ENCODE measurements around the gene PDGFRA. TPM values are rescaled to one million over a fixed set of nuclear protein-coding genes. Genes with fewer than 3 reads are reported as not detected.

Gene PDGFRA
- total and polyA plus RNA-seq, 8 donors, result 8.2 to 371 (median 52.4) TPM

GRCh38 chr4:54254116-54254914, 25.2 kb downstream of the PDGFRA start:
- Histone ChIP-seq H3K36me3 (no peaks in the 10 kb centered on the region), H3K4me1 (no peaks in the 10 kb centered on the region), H3K27ac (no peak overlapping the region), H3K9me3 (peaks cover 0 to 13% (median 2%) of the 10 kb centered on the region in 4 donors), H3K4me3 (no peak overlapping the region), H3K27me3 (no peaks in the 10 kb centered on the region)
- DNase-seq, result no peak
- intact Hi-C loops (cut with DNase I; ENCODE audit: low total_unique reads), result no loop called here
- 39 to 70% (median 57%) methylated on average over 5 to 7 of the region's 7 CpGs for WGBS, 5 donors
- TF ChIP-seq EP300 (IDR thresholded peaks at IDR 0.05), result no peak
- TF ChIP-seq POLR2AphosphoS5 (IDR thresholded peaks at IDR 0.05), result no peak
- TF ChIP-seq POLR2A (IDR thresholded peaks at IDR 0.05), result no peak
- no peak for TF ChIP-seq CTCF (IDR thresholded peaks at IDR 0.05)

GRCh38 chr4:54254915-54255246, 25.8 kb downstream of the PDGFRA start:
- Histone ChIP-seq H3K27ac (no peak overlapping the region), H3K4me1 (no peaks in the 10 kb centered on the region), H3K27me3 (no peaks in the 10 kb centered on the region), H3K36me3 (no peaks in the 10 kb centered on the region), H3K9me3 (peaks cover 0 to 13% (median 1%) of the 10 kb centered on the region in 4 donors), H3K4me3 (no peak overlapping the region)
- intact Hi-C loops (cut with DNase I; ENCODE audit: low total_unique reads), result no loop called here
- TF ChIP-seq POLR2AphosphoS5 (IDR thresholded peaks at IDR 0.05), result no peak
- no peak for TF ChIP-seq CTCF (IDR thresholded peaks at IDR 0.05)
- TF ChIP-seq POLR2A (IDR thresholded peaks at IDR 0.05), result no peak
- TF ChIP-seq EP300 (IDR thresholded peaks at IDR 0.05), result no peak
- WGBS, 5 donors, result 77 to 90% (median 87%) methylated on average over 4 of the region's 4 CpGs
- DNase-seq, result no peak

GRCh38 chr4:54255881-54256280, 26.8 kb downstream of the PDGFRA start:
- 88 to 93% (median 90%) methylated on average over 2 of the region's 2 CpGs for WGBS, 5 donors
- H3K36me3 ChIP-seq, result no peaks in the 10 kb centered on the region
- H3K9me3 ChIP-seq, result peaks cover 0 to 8% (median 1%) of the 10 kb centered on the region in 4 donors
- H3K27ac ChIP-seq, result peak overlapping the region in 1 of 5 donors; percentile 26
- no peaks in the 10 kb centered on the region for H3K27me3 ChIP-seq
- H3K4me3 ChIP-seq, result no peak overlapping the region
- no peak for DNase-seq
- no peak for TF ChIP-seq POLR2AphosphoS5 (IDR thresholded peaks at IDR 0.05)
- no peak for TF ChIP-seq EP300 (IDR thresholded peaks at IDR 0.05)
- TF ChIP-seq CTCF (IDR thresholded peaks at IDR 0.05), result no peak
- TF ChIP-seq POLR2A (IDR thresholded peaks at IDR 0.05), result no peak
- intact Hi-C loops (cut with DNase I; ENCODE audit: low total_unique reads), result no loop called here
- H3K4me1 ChIP-seq, result no peaks in the 10 kb centered on the region

- no peak for DNase-seq
- no peaks in the 10 kb centered on the region for H3K4me1 ChIP-seq
- H3K36me3 ChIP-seq, result no peaks in the 10 kb centered on the region
- H3K27ac ChIP-seq, result peak overlapping the region in 1 of 5 donors; percentile 26
- H3K4me3 ChIP-seq, result no peak overlapping the region
- H3K9me3 ChIP-seq, result no peaks in the 10 kb centered on the region
- intact Hi-C loops (cut with DNase I; ENCODE audit: low total_unique reads), result no loop called here
- TF ChIP-seq POLR2AphosphoS5 (IDR thresholded peaks at IDR 0.05), result no peak
- no peak for TF ChIP-seq CTCF (IDR thresholded peaks at IDR 0.05)
- TF ChIP-seq POLR2A (IDR thresholded peaks at IDR 0.05), result no peak
- TF ChIP-seq EP300 (IDR thresholded peaks at IDR 0.05), result no peak
- H3K27me3 ChIP-seq, result no peaks in the 10 kb centered on the region
- WGBS, 5 donors, result 87 to 93% (median 92%) methylated on average over 11 of the region's 11 CpGs
Observed at GRCh38 chr4:54256491-54257486, 27.7 kb downstream of the PDGFRA start.

Measured in stomach (tissue), 9 donors.